ENCODE results near the gene ZDHHC18. TPM values are rescaled to one million over a fixed set of nuclear protein-coding genes. Genes with fewer than 3 reads are reported as not detected.

ZDHHC18 gene
- total and polyA plus RNA-seq, 3 donors from 2014 or later: 17.9 to 30.7 (median 20.6) TPM

DNA sequence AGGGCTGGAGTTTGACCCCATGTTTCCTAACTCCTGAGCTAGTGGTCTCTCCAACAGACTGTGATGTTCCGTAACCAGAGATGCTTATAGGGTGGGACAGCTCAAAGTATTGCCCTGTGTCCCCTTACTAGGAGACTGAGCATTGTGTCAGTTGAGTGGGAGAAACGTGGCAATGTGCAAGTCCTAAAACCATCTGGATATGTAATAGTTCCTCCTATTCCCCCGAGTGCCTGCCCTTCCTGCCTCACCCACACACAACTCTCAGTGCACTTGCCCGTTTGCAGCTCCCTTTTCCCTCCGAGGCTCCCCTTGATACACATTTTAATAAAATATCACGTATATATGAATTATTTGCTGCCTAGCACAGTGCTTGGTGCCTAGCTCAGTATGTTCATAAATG lies 35.3 kb upstream of the ZDHHC18 start:
- no peaks in the 10 kb centered on the region for H3K36me3 ChIP-seq (ENCODE audit: low read depth, missing control alignments)
- WGBS, 2 donors: 65 to 74% methylated on average over 6 of the region's 6 CpGs
- DNase-seq: no peak
- no peak overlapping the region for H3K4me3 ChIP-seq
- H3K4me1 ChIP-seq: peaks cover 16% of the 10 kb centered on the region
- H3K27ac ChIP-seq: no peak overlapping the region
- TF ChIP-seq POLR2A (IDR thresholded peaks at IDR 0.05): no peak
- TF ChIP-seq CTCF (IDR thresholded peaks at IDR 0.05): no peak
- H3K9me3 ChIP-seq: no peaks in the 10 kb centered on the region
- intact Hi-C loops (cut with DNase I; ENCODE audit: low total_unique reads): loop anchor here (5.0 kb wide), 1 partner anchor 184 kb away; no protein-coding TSS in a partner anchor
- H3K27me3 ChIP-seq: no peaks in the 10 kb centered on the region

DNA sequence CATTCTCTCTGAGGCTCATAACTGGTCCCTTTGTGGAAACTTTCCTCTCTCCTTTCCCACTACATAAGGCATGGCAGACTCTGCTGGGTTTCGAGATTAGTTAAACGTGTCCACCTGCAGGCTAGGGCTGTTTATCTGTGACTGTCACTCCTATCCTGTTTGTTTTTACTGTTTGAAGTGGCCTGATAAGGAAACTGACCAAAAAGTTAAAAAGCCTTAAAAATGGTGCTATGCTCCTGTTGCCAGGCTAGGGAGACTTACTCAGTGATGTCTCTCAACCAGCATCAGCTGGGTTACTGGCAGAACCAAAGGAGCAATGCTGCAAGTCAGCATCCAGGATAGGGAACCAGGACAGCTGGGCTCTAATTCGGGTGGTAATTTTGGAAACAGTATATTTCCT lies 34.9 kb upstream of the ZDHHC18 start:
- WGBS, 2 donors: 70 to 82% methylated on average over 3 of the region's 3 CpGs
- intact Hi-C loops (cut with DNase I; ENCODE audit: low total_unique reads): loop anchor here (5.0 kb wide), 1 partner anchor 184 kb away; no protein-coding TSS in a partner anchor
- no peaks in the 10 kb centered on the region for H3K36me3 ChIP-seq (ENCODE audit: low read depth, missing control alignments)
- H3K27me3 ChIP-seq: no peaks in the 10 kb centered on the region
- TF ChIP-seq CTCF (IDR thresholded peaks at IDR 0.05): no peak
- no peak for TF ChIP-seq POLR2A (IDR thresholded peaks at IDR 0.05)
- H3K4me3 ChIP-seq: no peak overlapping the region
- H3K9me3 ChIP-seq: no peaks in the 10 kb centered on the region
- H3K27ac ChIP-seq: no peak overlapping the region
- no peak for DNase-seq
- peaks cover 11% of the 10 kb centered on the region for H3K4me1 ChIP-seq

DNA sequence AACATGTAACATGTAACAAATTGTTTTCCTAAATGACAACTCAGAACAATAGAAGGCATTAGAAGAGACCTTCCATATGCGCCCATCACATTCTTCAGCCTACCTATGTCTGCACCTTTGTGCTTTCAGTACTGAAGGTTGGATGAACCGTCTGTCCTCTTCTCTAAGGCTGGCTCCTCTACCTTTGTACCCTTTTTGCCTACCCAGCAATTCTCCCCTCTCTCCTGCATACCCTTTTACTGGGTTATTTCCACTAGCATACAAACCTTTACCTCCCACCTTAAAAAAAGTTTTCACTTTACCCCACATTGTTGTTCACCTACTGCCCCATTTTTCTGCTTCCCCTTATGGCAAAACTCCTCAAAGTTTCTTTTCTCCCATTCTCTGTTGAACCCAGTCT lies 33.6 kb upstream of the ZDHHC18 start:
- intact Hi-C loops (cut with DNase I; ENCODE audit: low total_unique reads): loop anchor here (5.0 kb wide), 1 partner anchor 186 kb away; no protein-coding TSS in a partner anchor

GRCh38 chr1:26794391-26794790 lies 32.1 kb upstream of the ZDHHC18 start:
- no peaks in the 10 kb centered on the region for H3K36me3 ChIP-seq (ENCODE audit: low read depth, missing control alignments)

More for the DNA sequence above, 33.6 kb upstream of the ZDHHC18 start:
- Histone ChIP-seq H3K36me3 (ENCODE audit: low read depth, missing control alignments) (no peaks in the 10 kb centered on the region), H3K4me1 (peaks cover 7% of the 10 kb centered on the region), H3K27me3 (no peaks in the 10 kb centered on the region), H3K27ac (no peak overlapping the region), H3K4me3 (no peak overlapping the region), H3K9me3 (no peaks in the 10 kb centered on the region)
- no peak for TF ChIP-seq POLR2A (IDR thresholded peaks at IDR 0.05)
- no peak for TF ChIP-seq CTCF (IDR thresholded peaks at IDR 0.05)
- DNase-seq: no peak
- WGBS, 2 donors: 85 to 90% methylated on average over 2 of the region's 2 CpGs

More at GRCh38 chr1:26794391-26794790, 32.1 kb upstream of the ZDHHC18 start:
- Histone ChIP-seq H3K4me1 (peaks cover 2% of the 10 kb centered on the region), H3K27ac (no peak overlapping the region), H3K9me3 (no peaks in the 10 kb centered on the region), H3K4me3 (no peak overlapping the region), H3K27me3 (no peaks in the 10 kb centered on the region)
- intact Hi-C loops (cut with DNase I; ENCODE audit: low total_unique reads): loop anchor here (5.0 kb wide), 1 partner anchor 187 kb away; no protein-coding TSS in a partner anchor
- DNase-seq: no peak
- TF ChIP-seq POLR2A (IDR thresholded peaks at IDR 0.05) (no peak), CTCF (IDR thresholded peaks at IDR 0.05) (no peak)
- WGBS, 2 donors: 88 to 91% methylated on average over 5 of the region's 5 CpGs
